ENCODE measurements around the gene CYBB.

Gene CYBB

DNA sequence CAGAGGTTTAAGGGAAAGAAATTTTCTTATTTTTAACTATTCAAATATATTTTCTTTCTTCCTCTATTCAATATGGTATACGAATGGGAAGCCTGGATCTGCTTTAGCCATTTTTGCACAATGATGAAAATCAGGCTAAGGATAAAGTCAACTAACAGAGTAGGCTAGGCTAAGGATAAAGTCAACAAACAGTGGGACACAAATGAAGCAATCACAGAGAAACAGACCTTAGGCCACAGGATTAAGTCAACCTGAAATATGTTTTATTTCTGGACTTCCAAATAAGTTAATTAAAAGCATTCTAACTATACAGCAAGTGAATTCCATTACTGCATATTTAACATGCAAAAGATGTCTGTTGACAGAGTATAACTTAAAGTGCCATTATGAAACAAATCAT lies 50.5 kb downstream of the CYBB start:
- no peak for DNase-seq
- H3K4me3 Mint-ChIP-seq, result no peak overlapping the region
- no peak overlapping the region for H3K27ac Mint-ChIP-seq
- no peaks in the 10 kb centered on the region for H3K27me3 Mint-ChIP-seq
- CTCF ChIA-PET, result interaction anchor here (8.5 kb wide), 1 partner anchor 86 kb away, joined by 172 read pairs; no protein-coding TSS in a partner anchor
- H3K4me1 Mint-ChIP-seq, result peaks cover 7% of the 10 kb centered on the region
- H3K9me3 Mint-ChIP-seq, result no peaks in the 10 kb centered on the region
- H3K36me3 Mint-ChIP-seq, result no peaks in the 10 kb centered on the region

DNA sequence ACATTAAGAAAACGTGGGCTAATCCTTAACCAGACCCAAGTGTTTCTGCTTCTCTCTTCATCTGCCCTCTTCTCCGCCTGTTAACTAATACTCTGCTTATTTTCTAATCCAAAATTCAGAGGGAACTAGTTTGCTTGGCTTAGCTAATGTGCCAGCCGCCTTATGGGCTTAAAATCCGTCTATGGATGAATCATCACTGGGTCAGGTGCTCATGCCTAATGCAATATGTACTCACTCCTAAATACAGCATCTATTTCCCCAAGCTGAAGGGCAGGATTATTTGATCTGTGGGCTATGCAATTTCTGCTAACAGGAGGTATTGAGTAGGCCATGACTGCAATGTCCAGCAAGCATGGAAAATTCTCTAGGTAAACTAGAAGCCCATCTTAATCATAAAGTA lies 55.1 kb downstream of the CYBB start:
- Mint-ChIP-seq H3K27me3 (no peaks in the 10 kb centered on the region), H3K27ac (no peak overlapping the region), H3K36me3 (peaks cover 3% of the 10 kb centered on the region), H3K4me1 (peaks cover 2% of the 10 kb centered on the region), H3K9me3 (no peaks in the 10 kb centered on the region), H3K4me3 (no peak overlapping the region)
- CTCF ChIA-PET, result no interaction called here
- DNase-seq, result no peak

GRCh38 chrX:37840931-37841330 lies 61.1 kb downstream of the CYBB start:
- CTCF ChIA-PET, result no interaction called here
- DNase-seq, result no peak
- Mint-ChIP-seq H3K4me1 (peaks cover 3% of the 10 kb centered on the region), H3K4me3 (no peak overlapping the region), H3K36me3 (peaks cover 10% of the 10 kb centered on the region), H3K27ac (no peak overlapping the region), H3K9me3 (no peaks in the 10 kb centered on the region), H3K27me3 (no peaks in the 10 kb centered on the region)

DNA sequence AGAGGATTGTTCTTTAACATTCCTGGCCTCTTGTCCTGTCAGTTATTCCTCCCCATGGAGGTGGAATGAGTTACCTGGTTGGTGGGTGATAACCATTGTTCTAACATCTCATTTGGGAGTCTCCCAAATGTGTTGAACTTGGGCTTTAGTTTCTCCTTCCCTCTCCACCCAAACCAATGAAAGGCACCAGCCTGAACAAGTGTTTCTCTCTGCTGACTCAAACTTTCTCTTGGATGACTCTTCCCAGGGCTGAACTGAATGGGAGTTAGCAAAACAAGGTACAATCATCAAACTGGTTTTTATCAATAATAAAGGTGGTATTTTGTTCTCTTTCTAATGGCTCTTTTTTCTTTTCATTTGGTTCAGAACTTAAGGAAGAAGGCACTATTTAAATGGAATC lies 64.8 kb downstream of the CYBB start:
- Mint-ChIP-seq H3K4me3 (no peak overlapping the region), H3K9me3 (no peaks in the 10 kb centered on the region), H3K27ac (no peak overlapping the region), H3K4me1 (peaks cover 15% of the 10 kb centered on the region), H3K27me3 (no peaks in the 10 kb centered on the region), H3K36me3 (peaks cover 9% of the 10 kb centered on the region)
- CTCF ChIA-PET, result no interaction called here
- no peak for DNase-seq

DNA sequence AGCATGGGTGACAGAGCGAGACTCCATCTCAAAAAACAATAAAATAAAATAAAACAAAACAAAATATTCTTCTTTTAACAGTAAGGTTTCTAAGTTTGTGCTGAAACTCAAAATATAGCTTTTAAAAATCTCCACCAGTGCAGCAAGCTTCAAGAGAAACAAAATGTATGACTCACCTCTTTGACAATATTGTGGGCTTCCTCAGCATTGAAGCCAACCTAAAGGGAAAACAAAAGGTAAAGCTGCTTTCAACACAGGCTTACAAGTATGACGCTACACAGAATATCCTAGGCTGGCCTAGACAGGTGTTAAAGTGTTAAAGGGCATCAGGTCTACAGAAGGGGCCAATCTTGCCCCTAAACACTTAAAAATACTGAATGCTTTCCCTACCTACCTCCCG lies 66.3 kb downstream of the CYBB start:
- H3K9me3 Mint-ChIP-seq, result no peaks in the 10 kb centered on the region
- H3K27me3 Mint-ChIP-seq, result no peaks in the 10 kb centered on the region
- CTCF ChIA-PET, result interaction anchor here (1.0 kb wide), 1 partner anchor 100 kb away, joined by 3 read pairs; no protein-coding TSS in a partner anchor
- H3K4me3 Mint-ChIP-seq, result peak overlapping the region; percentile 73
- H3K27ac Mint-ChIP-seq, result peak overlapping the region; percentile 90
- peaks cover 6% of the 10 kb centered on the region for H3K36me3 Mint-ChIP-seq
- H3K4me1 Mint-ChIP-seq, result peaks cover 15% of the 10 kb centered on the region
- DNase-seq, result no peak

DNA sequence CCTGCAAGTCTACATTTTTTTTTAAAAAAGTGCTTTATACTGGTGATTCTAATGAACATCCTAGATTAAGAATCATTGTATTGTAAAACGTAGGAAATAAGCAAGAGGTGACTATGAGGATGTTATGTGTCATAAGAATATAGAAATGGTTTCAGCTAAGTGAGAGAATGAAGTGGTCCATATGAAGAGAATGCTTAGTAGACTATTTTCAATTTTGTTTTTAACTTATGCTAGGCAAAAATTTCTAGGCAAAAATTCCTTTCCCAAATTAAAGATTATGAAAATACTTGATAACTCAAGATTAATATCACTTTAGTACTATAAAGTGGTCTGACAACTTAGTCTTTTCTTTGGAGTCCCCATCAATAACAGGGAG lies 66.7 kb downstream of the CYBB start:
- CTCF ChIA-PET, result interaction anchor here (1.0 kb wide), 1 partner anchor 100 kb away, joined by 3 read pairs; no protein-coding TSS in a partner anchor

GRCh38 chrX:37846934-37847732 lies 67.3 kb downstream of the CYBB start, which contains the start of gene DYNLT3:
Gene DYNLT3, minus strand, starts transcription at chrX:37847571. Its CDS starts 61 bp downstream, at chrX:37847510.
- H3K36me3 Mint-ChIP-seq, result peaks cover 5% of the 10 kb centered on the region
- CTCF ChIA-PET, result no interaction called here

More for the DNA sequence above, 66.7 kb downstream of the CYBB start:
- H3K4me3 Mint-ChIP-seq, result peak overlapping the region; percentile 73
- DNase-seq, result no peak
- H3K27ac Mint-ChIP-seq, result peak overlapping the region; percentile 90
- peaks cover 5% of the 10 kb centered on the region for H3K36me3 Mint-ChIP-seq
- no peaks in the 10 kb centered on the region for H3K9me3 Mint-ChIP-seq
- peaks cover 15% of the 10 kb centered on the region for H3K4me1 Mint-ChIP-seq
- H3K27me3 Mint-ChIP-seq, result no peaks in the 10 kb centered on the region

DNA sequence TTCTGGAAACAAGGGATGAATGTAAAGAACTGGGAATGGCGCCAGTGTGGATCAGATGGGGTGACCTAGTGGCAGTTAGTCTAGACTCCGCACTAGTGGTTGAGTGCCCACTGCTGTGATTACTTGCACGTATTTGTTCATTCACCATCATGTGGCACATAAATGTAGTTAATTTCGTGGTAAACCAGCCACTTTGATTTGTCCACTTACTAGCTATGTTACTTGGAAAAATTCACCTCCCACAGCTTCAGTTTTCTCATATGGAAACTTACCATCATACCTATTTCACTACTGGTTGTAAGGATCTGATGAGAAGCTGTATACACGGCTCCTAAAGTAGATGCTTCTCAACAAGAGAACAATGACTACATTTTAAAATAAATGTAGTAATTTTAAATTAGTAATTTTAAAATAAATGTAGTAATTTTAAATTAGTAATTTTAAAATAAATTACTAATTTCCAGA lies 67.9 kb downstream of the CYBB start:
- H3K36me3 Mint-ChIP-seq, result peaks cover 5% of the 10 kb centered on the region
- H3K4me1 Mint-ChIP-seq, result peaks cover 15% of the 10 kb centered on the region
- peak overlapping the region; percentile 79 for H3K27ac Mint-ChIP-seq
- no peaks in the 10 kb centered on the region for H3K9me3 Mint-ChIP-seq
- CTCF ChIA-PET, result no interaction called here
- H3K4me3 Mint-ChIP-seq, result peak overlapping the region; percentile 73
- H3K27me3 Mint-ChIP-seq, result no peaks in the 10 kb centered on the region
- no peak for DNase-seq

More at GRCh38 chrX:37846934-37847732, 67.3 kb downstream of the CYBB start, which contains the start of gene DYNLT3:
- H3K27me3 Mint-ChIP-seq, result no peaks in the 10 kb centered on the region
- peak within 1 kb of the TSS; percentile 90 for H3K27ac Mint-ChIP-seq
- H3K9me3 Mint-ChIP-seq, result no peaks in the 10 kb centered on the region
- H3K4me1 Mint-ChIP-seq, result peaks cover 15% of the 10 kb centered on the region
- peak within 1 kb of the TSS; percentile 73 for H3K4me3 Mint-ChIP-seq
- peak; percentile 83 for DNase-seq

GRCh38 chrX:37854148-37854547 lies 74.3 kb downstream of the CYBB start:
- no peak for DNase-seq
- Mint-ChIP-seq H3K9me3 (no peaks in the 10 kb centered on the region), H3K27ac (no peak overlapping the region), H3K36me3 (no peaks in the 10 kb centered on the region), H3K4me1 (no peaks in the 10 kb centered on the region), H3K27me3 (peaks cover 5% of the 10 kb centered on the region), H3K4me3 (no peak overlapping the region)
- CTCF ChIA-PET, result no interaction called here

DNA sequence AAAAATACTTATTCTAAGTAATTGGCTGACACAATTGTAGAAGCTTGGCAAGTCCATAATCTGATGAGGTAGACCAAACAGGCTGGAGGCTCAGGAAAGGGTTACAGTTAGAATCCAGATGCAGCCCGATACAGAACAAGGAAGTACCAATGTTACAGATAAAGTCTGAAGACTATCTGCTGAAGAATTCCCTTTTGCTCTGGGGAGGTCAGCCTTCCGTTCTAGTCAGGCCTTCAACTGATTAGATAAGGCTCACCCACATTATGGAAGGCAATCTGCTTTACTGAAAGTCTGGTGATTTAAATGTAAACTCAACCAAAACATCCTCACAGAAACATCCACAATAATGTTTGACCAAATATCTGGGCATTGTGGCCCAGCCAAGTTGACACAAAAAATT lies 74.9 kb downstream of the CYBB start:
- peaks cover 5% of the 10 kb centered on the region for H3K27me3 Mint-ChIP-seq
- no peaks in the 10 kb centered on the region for H3K9me3 Mint-ChIP-seq
- H3K27ac Mint-ChIP-seq, result no peak overlapping the region
- DNase-seq, result no peak
- H3K4me1 Mint-ChIP-seq, result no peaks in the 10 kb centered on the region
- no peaks in the 10 kb centered on the region for H3K36me3 Mint-ChIP-seq
- H3K4me3 Mint-ChIP-seq, result no peak overlapping the region
- CTCF ChIA-PET, result no interaction called here

DNA sequence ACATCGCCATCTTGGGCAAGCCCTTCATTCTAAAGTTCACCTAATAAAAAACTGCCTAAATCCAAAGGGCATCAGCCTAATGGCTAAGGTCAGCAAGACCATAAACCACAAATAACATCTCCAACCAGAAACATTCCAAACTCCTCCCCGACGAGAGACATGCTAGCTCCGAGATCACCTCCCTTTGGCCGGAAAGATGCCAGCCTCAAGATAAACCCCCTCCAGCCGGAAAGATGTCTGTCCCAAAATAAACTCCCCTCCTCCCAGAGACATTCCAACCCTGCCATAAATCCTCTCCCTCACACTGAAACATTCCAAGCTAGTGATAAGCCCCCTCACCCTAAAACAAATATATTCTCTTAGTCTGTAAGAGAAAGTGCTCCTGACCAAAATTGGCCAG lies 80.9 kb downstream of the CYBB start:
- Mint-ChIP-seq H3K27me3 (peaks cover 8% of the 10 kb centered on the region), H3K36me3 (no peaks in the 10 kb centered on the region), H3K4me3 (no peak overlapping the region), H3K4me1 (no peaks in the 10 kb centered on the region), H3K27ac (no peak overlapping the region), H3K9me3 (no peaks in the 10 kb centered on the region)
- CTCF ChIA-PET, result no interaction called here
- no peak for DNase-seq

- H3K27me3 Mint-ChIP-seq, result peaks cover 4% of the 10 kb centered on the region
- no peak overlapping the region for H3K4me3 Mint-ChIP-seq
- peaks cover 8% of the 10 kb centered on the region for H3K9me3 Mint-ChIP-seq
- H3K36me3 Mint-ChIP-seq, result peaks cover 7% of the 10 kb centered on the region
- DNase-seq, result no peak
- CTCF ChIA-PET, result no interaction called here
- H3K27ac Mint-ChIP-seq, result no peak overlapping the region
- peaks cover 6% of the 10 kb centered on the region for H3K4me1 Mint-ChIP-seq
Observed at GRCh38 chrX:37862851-37863250, 83.0 kb downstream of the CYBB start.
